ENCODE results near the gene GLRA1.
"Not testable (repeated sequence)": the region's sequence is repeated elsewhere in the genome, so short reads cannot be mapped to it uniquely, and the experiment has no call there.

GLRA1 gene

GRCh38 chr5:151913425-151913824, 11.2 kb downstream of the GLRA1 start:
- no peak for DNase-seq (ENCODE audit: low spot score)

DNA sequence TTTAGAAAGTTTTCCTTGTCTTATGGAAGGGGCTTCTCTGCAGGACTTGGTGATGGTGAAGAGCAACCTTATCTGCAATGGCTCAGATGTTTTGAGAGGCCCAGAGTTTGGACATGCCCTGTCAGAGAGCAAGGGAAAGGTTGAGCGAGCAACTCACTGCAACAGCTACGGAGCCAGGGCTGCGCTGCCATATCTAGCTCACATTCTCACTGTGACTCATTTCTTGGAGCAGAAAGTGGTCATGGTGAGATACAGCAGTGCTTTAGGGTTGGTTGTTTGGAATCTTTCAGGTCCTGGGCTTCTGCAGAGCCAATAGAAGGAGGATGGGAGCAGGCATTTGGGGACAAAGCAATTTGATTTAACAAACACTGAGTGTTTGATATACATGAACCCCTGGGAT, 12.3 kb downstream of the GLRA1 start:
- DNase-seq (ENCODE audit: low spot score) = no peak

DNA sequence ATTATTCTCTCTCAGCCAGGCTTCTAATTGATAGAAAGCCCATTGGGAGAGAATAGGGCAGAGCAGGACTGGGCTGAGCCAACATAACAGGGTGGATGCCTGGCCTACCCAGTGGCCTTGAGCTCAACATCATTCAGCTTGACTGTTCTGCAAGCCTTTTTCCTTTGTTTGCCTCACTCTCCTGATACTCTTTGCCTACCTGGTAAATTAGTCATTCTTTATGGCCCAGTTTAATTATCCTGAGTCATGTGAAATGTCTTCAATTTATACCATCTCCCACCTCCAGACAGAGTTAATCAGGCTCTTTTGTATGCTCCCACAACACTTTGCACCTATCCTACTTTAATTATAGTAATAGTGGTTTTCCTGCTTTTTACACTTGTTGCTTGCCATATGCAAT, 13.6 kb downstream of the GLRA1 start:
- no peak for DNase-seq (ENCODE audit: low spot score)

- DNase-seq (ENCODE audit: low spot score) = no peak
These were observed 15.0 kb downstream of the GLRA1 start for GRCh38 chr5:151909628-151910027.

- no peak for DNase-seq (ENCODE audit: low spot score)
These were observed 18.4 kb downstream of the GLRA1 start for GRCh38 chr5:151906246-151906645.

DNA sequence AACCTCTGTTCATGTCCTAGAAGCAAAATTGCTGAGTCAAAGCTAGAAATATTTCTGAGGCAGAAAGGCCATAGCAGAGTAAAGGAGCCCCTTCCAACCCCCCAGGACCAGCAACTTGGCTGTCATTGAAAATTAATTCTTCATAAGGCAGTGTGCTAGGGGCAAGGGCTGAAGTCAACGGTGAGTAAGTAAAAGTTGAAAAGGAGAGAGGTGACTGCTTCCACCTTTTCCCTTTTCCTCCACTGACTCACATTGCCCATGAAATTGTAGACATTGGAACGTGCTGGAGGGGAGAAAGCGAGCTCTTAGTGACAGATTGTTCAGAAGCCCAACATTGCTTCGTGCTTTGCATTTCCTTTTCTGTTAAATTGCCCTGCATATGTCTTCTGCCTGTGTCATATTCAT, 19.1 kb downstream of the GLRA1 start:
- no peak for DNase-seq (ENCODE audit: low spot score)

DNA sequence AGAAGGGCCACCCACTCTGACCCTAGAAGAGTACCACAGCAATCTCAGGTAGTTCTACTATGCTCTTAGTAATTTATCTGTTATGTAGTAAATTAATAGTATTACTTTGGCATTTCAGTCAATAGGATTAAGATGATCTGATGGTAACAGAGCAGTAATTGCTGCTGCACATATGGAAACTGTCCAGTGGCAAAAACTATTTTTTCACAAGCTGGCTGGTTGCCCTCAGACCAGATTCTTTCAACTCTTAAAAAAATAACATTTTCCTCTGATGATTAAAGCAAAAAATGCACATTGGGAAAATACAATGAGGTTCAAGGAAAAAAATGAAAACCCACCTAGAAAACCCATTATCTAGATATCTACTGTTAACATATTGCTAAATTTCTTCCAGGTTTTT, 19.7 kb downstream of the GLRA1 start:
- DNase-seq (ENCODE audit: low spot score) = no peak

DNA sequence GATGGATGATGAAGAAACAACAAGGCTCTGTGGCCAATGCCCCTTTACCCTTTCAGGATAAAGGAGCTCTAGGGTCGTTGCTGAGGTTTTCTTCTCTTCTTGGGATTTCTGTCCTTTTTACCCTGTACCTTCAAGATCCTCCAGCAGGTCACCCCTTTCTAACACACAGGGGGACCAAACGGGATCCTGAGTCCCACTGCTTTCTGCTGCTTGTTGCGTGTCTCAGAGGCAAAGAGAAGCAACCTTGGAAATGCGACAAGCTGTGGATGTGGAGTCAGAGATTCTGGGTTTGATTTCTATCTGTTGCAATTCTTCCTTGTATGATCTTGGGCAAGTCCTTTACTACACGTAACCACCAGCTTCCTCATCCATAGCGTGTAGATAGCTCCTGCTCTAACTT, 20.5 kb downstream of the GLRA1 start:
- no peak for DNase-seq (ENCODE audit: low spot score)

- no peak for DNase-seq (ENCODE audit: low spot score)
These were observed 21.4 kb downstream of the GLRA1 start for GRCh38 chr5:151903243-151903653.

- no peak for DNase-seq (ENCODE audit: low spot score)
These were observed 22.4 kb downstream of the GLRA1 start for GRCh38 chr5:151902215-151902614.

DNA sequence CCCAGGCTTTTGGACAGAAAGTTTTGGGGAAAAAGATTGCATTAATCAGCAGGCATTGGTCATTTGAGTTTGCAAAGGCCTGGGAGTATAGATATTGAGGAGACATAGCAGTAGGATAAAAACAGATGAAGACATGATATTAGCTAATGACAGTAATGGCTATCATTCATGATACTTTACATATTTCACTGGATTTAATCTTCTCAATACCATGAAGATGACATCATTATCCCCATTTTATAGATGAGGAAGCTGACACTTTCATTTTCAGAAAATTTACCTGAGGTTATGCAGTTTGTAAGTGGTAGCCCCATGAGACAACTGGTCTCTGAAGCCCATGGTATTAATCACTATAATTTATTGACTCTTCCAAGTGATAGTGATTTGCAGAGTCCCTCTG, 23.0 kb downstream of the GLRA1 start:
- DNase-seq (ENCODE audit: low spot score) = no peak

- no peak for DNase-seq (ENCODE audit: low spot score)
These were observed 23.8 kb downstream of the GLRA1 start for GRCh38 chr5:151900891-151901290.

DNA sequence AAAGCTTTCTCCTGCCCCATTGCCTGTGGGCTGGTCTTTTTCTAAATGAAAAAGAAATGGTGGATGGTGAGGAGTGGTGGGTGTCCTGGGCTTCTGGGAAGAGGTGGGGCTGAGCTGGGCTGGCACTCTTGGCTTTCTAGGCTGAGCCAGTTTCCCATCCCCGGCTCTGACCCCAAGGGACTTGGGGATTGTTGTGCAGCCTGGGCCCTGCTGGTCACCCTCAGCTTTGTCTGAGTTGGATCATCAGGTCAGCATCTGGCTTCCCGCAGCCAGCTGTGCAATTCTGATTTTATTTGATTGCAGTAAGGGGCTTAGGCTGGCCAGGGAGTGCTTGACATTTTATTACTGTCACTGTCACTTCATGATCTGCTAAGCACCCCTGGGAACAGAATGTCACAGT, 25.3 kb downstream of the GLRA1 start:
- no peak for DNase-seq (ENCODE audit: low spot score)

DNA sequence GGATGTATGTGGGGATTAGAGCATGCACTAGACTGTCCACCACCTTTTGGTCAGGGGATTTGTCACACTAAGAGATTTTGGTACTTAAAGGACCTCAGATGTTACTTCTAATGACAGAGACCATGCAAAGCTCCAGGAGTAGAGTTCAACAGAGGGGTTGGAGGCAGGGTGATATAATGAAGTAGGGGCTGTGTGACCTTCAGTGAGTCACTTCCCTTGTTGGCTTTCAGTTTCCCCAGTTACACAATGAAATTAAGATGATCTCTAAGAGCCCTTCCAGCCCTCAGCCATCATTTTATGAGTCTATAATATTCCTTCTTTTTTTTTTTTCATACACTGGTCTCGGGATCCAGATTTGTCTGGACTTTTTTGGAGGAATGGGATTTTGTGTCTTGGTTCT, 26.8 kb downstream of the GLRA1 start:
- no peak for DNase-seq (ENCODE audit: low spot score)

DNA sequence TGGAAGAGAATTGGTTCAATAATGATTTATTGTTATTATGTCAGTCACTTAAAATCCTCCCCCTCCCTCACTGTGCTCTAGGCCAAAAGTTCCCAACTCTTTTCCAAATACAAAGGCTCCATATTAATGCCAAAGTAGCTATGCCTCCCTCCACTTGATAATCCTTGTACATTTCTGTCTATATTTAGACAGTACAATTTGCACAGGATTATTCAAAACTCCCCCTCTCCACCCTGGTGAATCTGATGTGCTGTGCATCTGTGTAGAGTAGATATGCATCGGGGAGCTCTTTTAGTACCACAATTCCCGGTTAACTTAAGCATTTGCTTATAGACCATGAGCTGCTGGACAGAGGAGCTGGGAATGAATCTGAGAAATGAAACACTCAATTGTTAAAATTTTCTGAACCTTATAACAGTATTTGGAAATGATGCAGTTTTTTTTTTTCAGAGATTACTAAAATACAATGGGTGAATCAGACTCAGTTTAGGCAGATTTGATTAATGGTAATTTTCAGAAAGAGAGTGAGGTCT, 27.6 kb downstream of the GLRA1 start:
- DNase-seq (ENCODE audit: low spot score) = no peak

GRCh38 chr5:151896031-151896691, 28.5 kb downstream of the GLRA1 start:
- no peak for DNase-seq (ENCODE audit: low spot score)

DNA sequence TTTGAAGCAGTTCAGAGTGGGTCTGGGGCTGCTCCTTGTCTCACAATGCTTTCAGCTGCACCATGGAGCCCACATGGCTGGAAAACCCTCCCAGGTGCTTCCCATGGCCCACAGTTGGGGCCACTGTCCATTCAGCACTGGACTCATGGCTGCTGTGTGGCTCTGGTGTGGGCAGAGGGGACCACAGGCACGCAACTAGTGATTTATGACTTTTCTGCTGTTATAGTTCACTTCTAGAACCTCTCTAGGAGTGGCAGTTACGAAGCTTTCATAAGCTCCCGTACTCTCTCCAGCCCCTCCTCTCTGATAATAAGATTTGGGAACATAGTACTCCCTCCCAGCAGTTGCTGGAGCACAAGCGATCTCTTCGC, 29.0 kb downstream of the GLRA1 start:
- no peak for DNase-seq (ENCODE audit: low spot score)

DNA sequence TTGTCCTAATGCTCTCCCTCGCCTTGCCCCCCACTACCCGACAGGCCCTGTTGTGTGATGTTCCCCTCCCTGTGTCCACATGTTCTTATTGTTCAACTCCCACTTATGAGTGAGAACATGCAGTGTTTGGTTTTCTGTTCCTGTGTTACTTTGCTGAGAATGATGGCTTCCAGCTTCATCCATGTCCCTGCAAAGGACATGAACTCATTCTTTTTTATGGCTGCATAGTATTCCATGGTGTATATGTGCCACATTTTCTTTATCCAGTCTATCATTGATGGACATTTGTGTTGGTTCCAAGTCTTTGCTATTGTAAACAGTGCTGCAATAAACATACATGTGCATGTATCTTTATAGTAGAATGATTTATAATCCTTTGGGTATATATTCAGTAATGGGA, 31.2 kb downstream of the GLRA1 start:
- DNase-seq (ENCODE audit: low spot score) = not testable (repeated sequence)

GRCh38 chr5:151892393-151892792, 32.3 kb downstream of the GLRA1 start:
- DNase-seq (ENCODE audit: low spot score) = no peak

DNA sequence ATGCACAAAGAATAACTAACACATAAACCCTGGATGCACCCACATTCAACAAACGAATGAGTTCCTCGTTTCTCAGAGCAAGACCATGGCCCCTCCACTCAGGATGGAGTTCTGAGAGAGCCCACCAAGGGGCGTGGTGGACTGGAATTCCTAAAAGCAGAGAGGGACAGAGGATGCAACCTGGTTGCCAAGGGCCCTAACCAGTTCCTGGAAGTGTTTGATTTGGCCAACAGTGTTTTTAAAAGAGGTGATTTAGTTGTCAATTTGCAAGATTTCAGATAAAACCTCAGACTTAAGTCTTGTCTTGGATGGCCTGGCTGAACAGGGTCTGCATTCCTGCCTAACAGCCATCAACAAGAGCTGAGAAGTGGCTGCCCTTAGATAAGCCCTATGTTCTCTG, 34.4 kb downstream of the GLRA1 start:
- no peak for DNase-seq (ENCODE audit: low spot score)

GRCh38 chr5:151889614-151890013, 35.0 kb downstream of the GLRA1 start:
- no peak for DNase-seq (ENCODE audit: low spot score)

- no peak for DNase-seq (ENCODE audit: low spot score)
These were observed 37.9 kb downstream of the GLRA1 start for GRCh38 chr5:151886546-151887275.

- DNase-seq (ENCODE audit: low spot score) = no peak
These were observed 39.3 kb downstream of the GLRA1 start for GRCh38 chr5:151885138-151885908.

Measured in kidney capillary endothelial cell (primary cell).